ENCODE measurements around the gene FAM200B.

GRCh38 chr4:15717086-15717485 lies 35.5 kb downstream of the FAM200B start:
- TF ChIP-seq CTCF (conservative IDR thresholded peaks at IDR 0.05; ENCODE audit: low read length) (no peak), EZH2phosphoT487 (IDR thresholded peaks at IDR 0.05; ENCODE audit: borderline replicate concordance) (no peak)

All from Loucy (cell line).